GM12878 (cell line): ENCODE measurements around the gene ARMC9. TPM values are rescaled to one million over a fixed set of nuclear protein-coding genes. Genes with fewer than 3 reads are reported as not detected.

Source experiments
- ATAC-seq: fragments of 200-7000 bp; cut with Tn5 transposase; 3 replicates; pipeline ENCODE4 v1.9.1; 2020; ENCODE audit warnings: mild to moderate bottlenecking, moderate library complexity
- BruUV-seq: library from RNA; stranded (reverse); fragments of 400-500 nt; replicated peaks from 2 replicates; lab custom pipeline; 2021; lab: Mats Ljungman, UMichigan
- CTCF ChIA-PET: fragments of 300-600 bp; sonication (Branson Sonifier 250); formaldehyde crosslinking; extraction: SDS; loops from one replicate; lab custom pipeline; 2021; ENCODE audit warnings: inconsistent platforms; lab: Yijun Ruan, JAX
- POLR2A ChIA-PET: fragments of 350-600 bp; formaldehyde crosslinking; extraction: SDS; loops from one replicate; lab custom pipeline; 2021; ENCODE audit warnings: inconsistent platforms; lab: Charles Lee
- RAD21 ChIA-PET: fragments of 300-600 bp; sonication (Branson Sonifier 250); formaldehyde crosslinking; loops from one replicate; lab custom pipeline; 2023; ENCODE audit warnings: antibody characterized with exemption; ENCODE audit not compliant: unreplicated experiment; lab: Charles Lee
- SMC1A ChIA-PET: fragments of 300-600 bp; sonication (Branson Sonifier 250); formaldehyde crosslinking; loops from one replicate; lab custom pipeline; 2023; ENCODE audit not compliant: unreplicated experiment, uncharacterized antibody; lab: Charles Lee
- DNase-seq: peaks from one replicate; pipeline ENCODE4 v3.0.0-alpha.2; 2011; ENCODE audit warnings: low read depth, low spot score
- FAIRE-seq: peaks from 3 replicates; lab custom pipeline; 2011; peaks lifted over from hg19 to GRCh38; lab: Jason Lieb, UNC
- H2AFZ ChIP-seq: 2 replicates; pipeline ENCODE4 v1.6.0; 2011; ENCODE audit warnings: low read depth, low read length, control low read depth; ENCODE audit not compliant: control insufficient read depth
- H3K27ac ChIP-seq: 2 replicates; pipeline ENCODE4 v1.5.1; 2011; ENCODE audit warnings: control low read depth; ENCODE audit not compliant: control insufficient read depth, insufficient read depth
- H3K27me3 ChIP-seq, 2 experiments: replicated peaks in 1 of 2; 2 replicates each; pipeline versions ENCODE4 v1.6.0 to v1.6.1; 2011; ENCODE audit warnings: low read length in 1 of 2; ENCODE audit not compliant: control insufficient read depth in 2 of 2, insufficient read depth in 2 of 2
- H3K36me3 ChIP-seq, 2 experiments: 2 replicates each; pipeline ENCODE4 v1.5.1; 2011; ENCODE audit warnings: low read length in 1 of 2; ENCODE audit not compliant: control insufficient read depth in 2 of 2, insufficient read depth in 2 of 2
- H3K4me1 ChIP-seq: 2 replicates; pipeline ENCODE4 v1.6.1; 2011; ENCODE audit warnings: mild to moderate bottlenecking, low read length, moderate library complexity, mixed read lengths; ENCODE audit not compliant: control insufficient read depth, insufficient read depth
- H3K4me2 ChIP-seq: 2 replicates; pipeline ENCODE4 v1.6.0; 2011; ENCODE audit warnings: control low read depth; ENCODE audit not compliant: control insufficient read depth, insufficient read depth
- H3K4me3 ChIP-seq: fragments of 200-600 bp; sonication (generic); 2 replicates; pipeline ENCODE4 v1.5.1; 2016
- H3K79me2 ChIP-seq: 2 replicates; pipeline ENCODE4 v1.6.0; 2011; ENCODE audit warnings: low read length; ENCODE audit not compliant: control insufficient read depth, insufficient read depth
- H3K9ac ChIP-seq: 2 replicates; pipeline ENCODE4 v1.8.0; 2011; ENCODE audit warnings: low read length, control low read depth, mixed read lengths; ENCODE audit not compliant: control insufficient read depth, insufficient read depth
- H3K9me3 ChIP-seq: replicated peaks from 3 replicates; pipeline ENCODE4 v1.5.1; 2011; ENCODE audit warnings: mild to moderate bottlenecking, low read length; ENCODE audit not compliant: control insufficient read depth, insufficient read depth
- H4K20me1 ChIP-seq: 2 replicates; pipeline ENCODE4 v1.6.0; 2011; ENCODE audit not compliant: control insufficient read depth, insufficient read depth
- ETV6 ChIP-seq, 2 experiments: fragments of 450-650 bp in 1 of 2; IDR thresholded peaks in 1 of 2; conservative IDR thresholded peaks in 1 of 2; 2 replicates each; pipeline ENCODE4 v1.6.1; 2014; ENCODE audit warnings: antibody characterized with exemption in 1 of 2, borderline replicate concordance in 1 of 2, low read depth in 1 of 2, mild to moderate bottlenecking in 1 of 2, moderate library complexity in 1 of 2
- IRF4 ChIP-seq: IDR thresholded peaks from 2 replicates; pipeline ENCODE4 v1.6.1; 2011; ENCODE audit warnings: low read depth, low read length
- NFYA ChIP-seq: IDR thresholded peaks from 2 replicates; pipeline ENCODE4 v1.6.1; 2011; ENCODE audit warnings: low read depth, mild to moderate bottlenecking, low read length, improper control_type of control experiment, borderline replicate concordance
- NR2F1 ChIP-seq: fragments of 450-650 bp; conservative IDR thresholded peaks from 2 replicates; pipeline ENCODE4 v1.6.1; 2017; ENCODE audit warnings: mild to moderate bottlenecking
- PBX3 ChIP-seq: IDR thresholded peaks from 2 replicates; pipeline ENCODE4 v1.6.1; 2011; ENCODE audit warnings: mild to moderate bottlenecking, low read depth, low read length, moderate library complexity; ENCODE audit not compliant: insufficient replicate concordance
- POLR2A ChIP-seq: IDR thresholded peaks from 2 replicates; pipeline ENCODE4 v1.6.1; 2011; ENCODE audit warnings: low read depth, mild to moderate bottlenecking, low read length
- RB1 ChIP-seq: fragments of 450-650 bp; formaldehyde crosslinking; IDR thresholded peaks from 2 replicates; pipeline ENCODE4 v1.6.1; 2017; ENCODE audit warnings: mild to moderate bottlenecking, borderline replicate concordance
- SP1 ChIP-seq: IDR thresholded peaks from one replicate; pipeline ENCODE4 v1.6.1; 2011; ENCODE audit warnings: low read depth, low read length
- SUPT20H ChIP-seq: IDR thresholded peaks from 2 replicates; pipeline ENCODE4 v1.6.1; 2011; ENCODE audit warnings: low read depth, mild to moderate bottlenecking, low read length, moderate library complexity, borderline replicate concordance; ENCODE audit not compliant: control insufficient read depth
- USF1 ChIP-seq: IDR thresholded peaks from 2 replicates; pipeline ENCODE4 v1.6.1; 2011; ENCODE audit warnings: borderline replicate concordance, low read depth, mild to moderate bottlenecking, moderate library complexity, mixed read lengths, low read length; ENCODE audit not compliant: insufficient read depth; ENCODE audit errors: extremely low read length
- WGBS: methylation state at CpG from one replicate; pipeline ENCODE4 v1.1.6; 2016; ENCODE audit warnings: low lambda C conversion rate; ENCODE audit not compliant: insufficient replicate concordance, insufficient coverage; ENCODE audit errors: missing lambda C conversion rate; 5-methylcytosine and 5-hydroxymethylcytosine counted together
- in situ Hi-C: fragments of 300-500 bp; cut with MboI; formaldehyde crosslinking; loops from 9 replicates; pipeline ENCODE4 v1.14.3; 2018; ENCODE audit warnings: mixed read lengths
- intact Hi-C: fragments of 100-400 bp; cut with micrococcal nuclease; formaldehyde crosslinking; loops from one replicate; pipeline ENCODE4 v1.14.2; 2022; ENCODE audit not compliant: unreplicated experiment
- polyA plus RNA-seq, 11 experiments: library from polyadenylated mRNA; depleted of rRNA in 4 of 11; unstranded in 6 of 11; stranded (reverse) in 5 of 11; fragments of >200 nt; fragmentation: Nextera tagmentation in 4 of 11; fragmentation: Illumina TruSeq in 1 of 11; extraction: Ambion mirVana in 4 of 11; extraction: Trizol in 1 of 11; gene quantifications; 1 replicate in 1 of 11; 2 replicates in 10 of 11; pipeline versions ENCODE4 v1.2.1 to v1.2.3, GENCODE V29; 2011 to 2016; ENCODE audit warnings: inconsistent platforms in 2 of 11, missing spikeins in 2 of 11, low read depth in 1 of 11
- total RNA-seq, 4 experiments: library from RNA; depleted of rRNA in 3 of 4; stranded (reverse); fragments of >200 nt in 3 of 4; fragmentation: Illumina TruSeq in 1 of 4; extraction: Trizol in 1 of 4; gene quantifications; 2 replicates each; pipeline versions ENCODE4 v1.2.1 to v1.2.3, GENCODE V29; 2013 to 2021
- TF ChIP-seq, protein P1 (sequence below), 3 experiments: IDR thresholded peaks in 2 of 3; conservative IDR thresholded peaks in 1 of 3; 2 replicates each; pipeline ENCODE4 v1.5.1; 2011; ENCODE audit warnings: low read depth in 3 of 3, low read length in 3 of 3, mild to moderate bottlenecking in 3 of 3, control low read depth in 2 of 3, moderate library complexity in 2 of 3, inconsistent platforms in 1 of 3, mixed read lengths in 1 of 3; ENCODE audit not compliant: control insufficient read depth in 2 of 3, insufficient read depth in 1 of 3; ENCODE audit errors: extremely low read depth in 1 of 3

ARMC9 gene
- total and polyA plus RNA-seq, 10 of the 15 experiments (the other 5 are each of a cell fraction or from before 2014, with no cell fraction given): 3.8 to 21.8 (median 10.4) TPM

- Histone ChIP-seq H4K20me1 (no peaks in the 10 kb centered on the region), H3K27ac (no peak overlapping the region), H3K9ac (no peak overlapping the region), H3K4me1 (peaks cover 31% of the 10 kb centered on the region), H3K9me3 (peaks cover 4% of the 10 kb centered on the region; the same call in 2 of the 3 replicates), H2AFZ (no peak overlapping the region), H3K4me2 (no peak overlapping the region), H3K4me3 (no peak overlapping the region), H3K36me3 (no peaks in the 10 kb centered on the region), H3K79me2 (peaks cover 22% of the 10 kb centered on the region), H3K27me3 (no peaks in the 10 kb centered on the region)
- in situ Hi-C loops: no loop called here
- WGBS: 60% methylated on average over 15 of the region's 15 CpGs
- CTCF ChIA-PET: no interaction called here
- no peak for ATAC-seq
- DNase-seq: no peak
- FAIRE-seq: no peak
- BruUV-seq: no TSS peak
- TF ChIP-seq SUPT20H: no peak
- no peak; the same call in 1 of the 2 replicates for TF ChIP-seq POLR2A
- TF ChIP-seq USF1: no peak
- no peak for TF ChIP-seq NR2F1
- TF ChIP-seq, protein P1, sequence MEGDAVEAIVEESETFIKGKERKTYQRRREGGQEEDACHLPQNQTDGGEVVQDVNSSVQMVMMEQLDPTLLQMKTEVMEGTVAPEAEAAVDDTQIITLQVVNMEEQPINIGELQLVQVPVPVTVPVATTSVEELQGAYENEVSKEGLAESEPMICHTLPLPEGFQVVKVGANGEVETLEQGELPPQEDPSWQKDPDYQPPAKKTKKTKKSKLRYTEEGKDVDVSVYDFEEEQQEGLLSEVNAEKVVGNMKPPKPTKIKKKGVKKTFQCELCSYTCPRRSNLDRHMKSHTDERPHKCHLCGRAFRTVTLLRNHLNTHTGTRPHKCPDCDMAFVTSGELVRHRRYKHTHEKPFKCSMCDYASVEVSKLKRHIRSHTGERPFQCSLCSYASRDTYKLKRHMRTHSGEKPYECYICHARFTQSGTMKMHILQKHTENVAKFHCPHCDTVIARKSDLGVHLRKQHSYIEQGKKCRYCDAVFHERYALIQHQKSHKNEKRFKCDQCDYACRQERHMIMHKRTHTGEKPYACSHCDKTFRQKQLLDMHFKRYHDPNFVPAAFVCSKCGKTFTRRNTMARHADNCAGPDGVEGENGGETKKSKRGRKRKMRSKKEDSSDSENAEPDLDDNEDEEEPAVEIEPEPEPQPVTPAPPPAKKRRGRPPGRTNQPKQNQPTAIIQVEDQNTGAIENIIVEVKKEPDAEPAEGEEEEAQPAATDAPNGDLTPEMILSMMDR (IDR thresholded peaks at IDR 0.05 in 2 of 3, conservative IDR thresholded peaks at IDR 0.05 in 1 of 3; ENCODE audit: control insufficient read depth in 2 of 3, extremely low read depth in 1 of 3, insufficient read depth in 1 of 3, low read depth in 3 of 3, low read length in 3 of 3): no peak
- TF ChIP-seq SP1: no peak
- TF ChIP-seq ETV6 (conservative IDR thresholded peaks at IDR 0.05 in 1 of 2, IDR thresholded peaks at IDR 0.05 in 1 of 2; ENCODE audit: borderline replicate concordance in 1 of 2, low read depth in 1 of 2): no peak
- no peak for TF ChIP-seq NFYA
- no peak for TF ChIP-seq PBX3
- no peak for TF ChIP-seq RB1
- TF ChIP-seq IRF4: no peak
- POLR2A ChIA-PET: no interaction called here
- SMC1A ChIA-PET: no interaction called here
- intact Hi-C loops: no loop called here
- RAD21 ChIA-PET: no interaction called here
Measured at GRCh38 chr2:231388725-231389346, 190.4 kb downstream of the ARMC9 start.
